GM12891 (cell line): ENCODE results near the gene KLHL21.

Experiments
- POLR2A ChIP-seq: IDR thresholded peaks from 2 replicates; pipeline ENCODE4 v1.6.1; 2011; ENCODE audit warnings: low read depth, low read length, control low read depth
- POLR2AphosphoS5 ChIP-seq: IDR thresholded peaks from 2 replicates; pipeline ENCODE4 v1.6.1; 2011; ENCODE audit warnings: low read depth, low read length, control low read depth

DNA sequence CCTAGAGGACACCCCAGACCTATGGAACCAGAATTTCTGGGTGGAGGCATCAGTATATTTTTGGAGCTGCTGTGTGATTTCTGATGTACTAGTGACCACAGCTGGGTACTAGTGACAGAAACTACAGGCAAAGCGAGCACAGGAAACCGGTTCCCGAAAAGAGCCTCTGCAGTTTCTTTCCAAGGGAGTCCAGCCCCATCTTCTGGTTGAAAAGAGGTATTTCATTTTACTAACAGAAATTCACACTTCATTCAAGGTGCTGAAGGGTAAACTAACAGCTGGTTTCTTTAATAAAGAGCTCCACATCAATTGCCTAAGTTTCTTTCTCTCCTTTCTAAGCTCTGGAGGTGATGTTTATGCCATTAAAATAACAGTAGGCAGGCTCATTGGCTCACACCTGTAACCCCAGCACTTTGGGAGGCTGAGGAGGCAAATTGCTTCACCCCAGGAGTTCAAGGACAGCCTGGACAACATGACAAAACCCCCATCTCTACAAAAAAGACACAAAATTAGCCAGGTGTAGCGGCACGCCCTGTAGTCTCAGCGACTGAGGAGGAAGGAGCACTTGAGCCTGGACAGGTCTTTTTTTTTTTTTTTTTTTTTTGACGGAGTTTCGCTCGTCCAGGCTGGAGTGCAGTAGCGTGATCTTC, 44.0 kb upstream of the KLHL21 start:
- TF ChIP-seq POLR2AphosphoS5 (no peak), POLR2A (no peak)
